Pancreas (tissue), 10 donors: Measurements from ENCODE around the gene EMC10. TPM values are rescaled to one million over a fixed set of nuclear protein-coding genes. Genes with fewer than 3 reads are reported as not detected.

Experiments
- ATAC-seq, 4 donors: fragments of 200-7000 bp; cut with Tn5 transposase; one replicate each; pipeline versions ENCODE4 v1.8.0 to v1.9.1; 2020; ENCODE audit warnings: mild to moderate bottlenecking in 4 of 4, moderate library complexity in 4 of 4
- DNase-seq, 6 donors: peaks; one replicate each; pipeline ENCODE4 v3.0.0-alpha.2; 2020
- FAIRE-seq: peaks from 2 replicates; lab custom pipeline; 2012; peaks lifted over from hg19 to GRCh38; lab: Jason Lieb, UNC
- H3K27ac ChIP-seq, 4 donors: fragments of 200-600 bp; sonication (generic); 1 replicate in 3 of 4; 2 replicates in 1 of 4; pipeline versions ENCODE4 v1.5.0 to v1.8.0; 2020
- H3K27me3 ChIP-seq, 4 donors: fragments of 200-600 bp; one replicate each; pipeline ENCODE4 v1.8.0; 2021
- H3K36me3 ChIP-seq, 3 donors: fragments of 200-600 bp; sonication (generic) in 1 of 3; one replicate each; pipeline versions ENCODE4 v1.5.0 to v1.8.0; 2020 to 2021
- H3K4me1 ChIP-seq, 3 donors: fragments of 200-600 bp; one replicate each; pipeline ENCODE4 v1.8.0; 2021
- H3K4me3 ChIP-seq, 4 donors: fragments of 200-600 bp; sonication (generic) in 2 of 4; one replicate each; pipeline versions ENCODE4 v1.5.0 to v1.8.0; 2020 to 2021
- H3K9me3 ChIP-seq, 4 donors: fragments of 200-600 bp; one replicate each; pipeline ENCODE4 v1.8.0; 2021
- WGBS, 2 donors: extraction: QIAGEN DNeasy Blood & Tissue Kit; methylation state at CpG; one replicate each; pipeline ENCODE4 v1.1.7; 2013; 5-methylcytosine and 5-hydroxymethylcytosine counted together
- intact Hi-C, 3 donors: fragments of 100-400 bp; cut with DNase I; formaldehyde crosslinking; loops; one replicate each; pipeline versions ENCODE4 v1.11.1 to v1.14.2; 2022
- polyA plus RNA-seq, 2 donors: library from polyadenylated mRNA; stranded (reverse); fragments of 200-250 nt; gene quantifications; one replicate each; pipeline ENCODE4 v1.2.3, GENCODE V29; 2013
- total RNA-seq, 6 donors: library from RNA; stranded (reverse); fragmentation: NEBNext Ultra II Directional in 4 of 6; extraction: Animal tissue kit (Norgen Biotek cat#: 25700) in 4 of 6; gene quantifications; one replicate each; pipeline versions ENCODE4 v1.2.1 to v1.2.4, GENCODE V29; 2021 to 2023
- TF ChIP-seq, protein P1 (sequence below), 4 donors: fragments of 200-600 bp; sonication (generic) in 3 of 4; IDR thresholded peaks; one replicate each; pipeline versions ENCODE4 v1.5.0 to v1.8.0; 2021; ENCODE audit warnings: antibody characterized with exemption in 4 of 4
- donor health status: healthy with polysubstance abuse.
- donor health status: DM: no; HTN: no; CAD: no; lungs with moderate emphysema.
- donor health status: DM: no; HTN: no; CAD: no.
- donor health status: control.
- donor health status: control.
- donor health status: Bipolar disorder and iron deficiency.
- donor health status: DM: yes; HTN: yes; CAD: no.
- donor health status: DM: no; HTN: no; CAD: no.
- donor health status: DM: no; HTN: no; CAD: no.
- donor health status: DM: yes; HTN: yes; CAD: no.

EMC10 gene
- total and polyA plus RNA-seq, 8 donors = 34.7 to 160 (median 69.9) TPM

DNA sequence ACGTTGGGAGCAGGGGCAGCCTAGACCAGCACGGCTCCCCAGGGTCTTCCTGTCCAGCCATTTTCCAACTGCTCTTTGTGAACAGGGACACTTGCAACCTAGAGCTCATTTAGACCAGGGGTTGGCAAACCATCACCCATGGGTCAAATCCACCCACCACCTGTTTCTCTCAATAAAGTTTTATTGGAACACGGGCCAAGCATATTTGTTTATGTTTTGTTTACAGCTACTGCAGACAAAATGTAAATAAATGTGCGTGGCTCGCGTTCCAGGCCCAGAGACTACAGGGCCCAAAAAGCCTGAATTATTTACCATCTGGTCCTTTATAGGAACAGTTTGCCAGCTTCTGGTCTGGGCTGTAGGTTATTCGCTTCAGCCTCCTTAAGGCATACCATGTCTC lies 13.3 kb upstream of the EMC10 start:
- no peak for FAIRE-seq
- Histone ChIP-seq H3K27ac (no peak overlapping the region), H3K27me3 (peaks cover 0 to 7% (median 0%) of the 10 kb centered on the region in 4 donors), H3K36me3 (no peaks in the 10 kb centered on the region), H3K4me1 (no peaks in the 10 kb centered on the region), H3K4me3 (no peak overlapping the region), H3K9me3 (no peaks in the 10 kb centered on the region)
- WGBS, 2 donors = 67 to 68% methylated on average over 7 of the region's 7 CpGs
- ATAC-seq = no peak
- intact Hi-C loops = loop anchor here in 2 of 3 donors (5.0 to 10.0 kb wide), 2 partner anchors 101 to 108 kb away; no protein-coding TSS in a partner anchor
- TF ChIP-seq, protein P1, sequence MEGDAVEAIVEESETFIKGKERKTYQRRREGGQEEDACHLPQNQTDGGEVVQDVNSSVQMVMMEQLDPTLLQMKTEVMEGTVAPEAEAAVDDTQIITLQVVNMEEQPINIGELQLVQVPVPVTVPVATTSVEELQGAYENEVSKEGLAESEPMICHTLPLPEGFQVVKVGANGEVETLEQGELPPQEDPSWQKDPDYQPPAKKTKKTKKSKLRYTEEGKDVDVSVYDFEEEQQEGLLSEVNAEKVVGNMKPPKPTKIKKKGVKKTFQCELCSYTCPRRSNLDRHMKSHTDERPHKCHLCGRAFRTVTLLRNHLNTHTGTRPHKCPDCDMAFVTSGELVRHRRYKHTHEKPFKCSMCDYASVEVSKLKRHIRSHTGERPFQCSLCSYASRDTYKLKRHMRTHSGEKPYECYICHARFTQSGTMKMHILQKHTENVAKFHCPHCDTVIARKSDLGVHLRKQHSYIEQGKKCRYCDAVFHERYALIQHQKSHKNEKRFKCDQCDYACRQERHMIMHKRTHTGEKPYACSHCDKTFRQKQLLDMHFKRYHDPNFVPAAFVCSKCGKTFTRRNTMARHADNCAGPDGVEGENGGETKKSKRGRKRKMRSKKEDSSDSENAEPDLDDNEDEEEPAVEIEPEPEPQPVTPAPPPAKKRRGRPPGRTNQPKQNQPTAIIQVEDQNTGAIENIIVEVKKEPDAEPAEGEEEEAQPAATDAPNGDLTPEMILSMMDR (IDR thresholded peaks at IDR 0.05) = no peak
- no peak for DNase-seq

DNA sequence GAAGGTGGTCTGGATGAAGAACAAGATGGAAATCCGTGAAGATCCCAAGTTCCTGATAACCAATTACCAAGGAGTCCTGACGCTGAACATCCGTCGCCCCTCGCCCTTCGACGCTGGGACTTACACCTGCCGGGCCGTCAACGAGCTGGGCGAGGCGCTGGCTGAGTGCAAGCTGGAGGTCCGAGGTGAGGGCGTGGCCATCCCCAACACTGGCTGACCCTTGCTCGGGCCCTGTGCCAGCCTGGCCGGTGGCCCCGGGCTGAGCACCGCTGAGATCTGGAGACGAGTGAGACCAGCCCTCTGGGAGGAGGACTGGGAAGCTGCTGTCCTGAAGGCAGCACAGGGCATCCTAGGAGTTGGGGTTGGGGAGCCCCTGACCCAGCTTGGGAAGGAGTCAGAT lies 12.0 kb upstream of the EMC10 start:
- TF ChIP-seq, protein P1 (IDR thresholded peaks at IDR 0.05) = no peak
- Histone ChIP-seq H3K4me1 (no peaks in the 10 kb centered on the region), H3K36me3 (no peaks in the 10 kb centered on the region), H3K4me3 (no peak overlapping the region), H3K9me3 (no peaks in the 10 kb centered on the region), H3K27ac (no peak overlapping the region), H3K27me3 (no peaks in the 10 kb centered on the region)
- intact Hi-C loops = loop anchor here in 2 of 3 donors (5.0 to 10.0 kb wide), 2 partner anchors 102 to 110 kb away; no protein-coding TSS in a partner anchor
- FAIRE-seq (no peak), DNase-seq (no peak), ATAC-seq (no peak)
- 56 to 70% methylated on average over 19 of the region's 19 CpGs for WGBS, 2 donors

DNA sequence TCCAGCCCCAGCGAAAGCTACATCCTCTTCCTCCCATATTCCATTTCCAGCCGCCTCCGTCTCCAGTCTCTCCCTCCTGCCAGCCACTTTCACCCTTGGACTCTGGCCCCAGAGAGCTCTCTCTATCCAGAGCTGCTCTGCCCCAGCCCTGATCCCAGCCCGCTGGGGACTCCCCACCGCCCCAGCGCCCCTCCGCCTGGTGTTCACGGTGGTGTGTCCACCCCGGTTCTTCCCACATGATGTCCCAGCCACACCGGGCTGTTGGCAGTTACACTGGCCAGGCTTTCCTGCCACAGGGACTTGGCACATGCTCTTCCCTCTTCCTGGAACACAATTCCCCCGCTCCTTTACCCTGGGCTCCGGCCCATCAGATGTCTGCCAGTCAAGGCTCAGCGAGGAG lies 11.3 kb upstream of the EMC10 start:
- H3K36me3 ChIP-seq = no peaks in the 10 kb centered on the region
- no peak for FAIRE-seq
- no peak overlapping the region for H3K4me3 ChIP-seq
- no peaks in the 10 kb centered on the region for H3K27me3 ChIP-seq
- H3K9me3 ChIP-seq = no peaks in the 10 kb centered on the region
- no peaks in the 10 kb centered on the region for H3K4me1 ChIP-seq
- TF ChIP-seq, protein P1 (IDR thresholded peaks at IDR 0.05) = no peak
- no peak overlapping the region for H3K27ac ChIP-seq
- ATAC-seq = no peak
- intact Hi-C loops = loop anchor here in 2 of 3 donors (5.0 to 10.0 kb wide), 2 partner anchors 103 to 110 kb away; no protein-coding TSS in a partner anchor
- WGBS, 2 donors = 67 to 78% methylated on average over 13 of the region's 13 CpGs
- DNase-seq = no peak

DNA sequence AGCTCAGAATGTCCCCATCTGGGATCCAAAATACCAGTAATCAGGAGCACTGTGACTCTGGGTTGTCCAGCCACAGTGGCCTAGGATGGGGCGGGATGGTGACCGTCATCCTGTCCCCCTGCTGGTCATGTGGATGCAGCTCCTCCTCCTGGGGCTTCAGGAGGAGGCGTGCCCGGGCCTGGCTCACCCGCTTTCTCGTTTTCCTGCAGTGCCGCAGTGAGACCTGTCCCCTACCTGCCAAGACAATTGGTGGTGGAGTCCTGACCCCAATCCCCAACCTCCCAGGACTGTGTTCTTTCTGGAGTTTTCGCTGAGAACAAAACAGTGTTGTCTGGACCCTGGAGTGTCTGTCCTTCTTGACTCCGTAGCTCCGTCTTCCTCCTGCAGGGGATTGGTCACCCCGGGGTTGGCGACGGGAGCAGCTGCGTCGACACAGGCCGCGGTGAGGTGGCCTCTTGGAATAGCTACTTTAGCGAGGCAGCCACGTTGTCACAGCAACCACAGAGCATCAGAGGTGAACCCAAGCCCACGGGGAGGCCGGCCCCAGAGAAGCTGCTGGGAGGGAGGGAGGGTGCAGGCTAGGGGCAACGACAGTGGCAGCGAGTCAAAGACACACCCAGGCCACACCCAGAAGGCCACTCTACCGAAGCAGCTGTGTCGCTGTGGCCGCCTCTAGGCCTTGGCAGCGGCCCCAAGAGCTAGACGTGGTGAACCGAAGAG lies 10.2 kb upstream of the EMC10 start:
- no peaks in the 10 kb centered on the region for H3K9me3 ChIP-seq
- WGBS, 2 donors = 51 to 61% methylated on average over 29 of the region's 29 CpGs
- H3K36me3 ChIP-seq = no peaks in the 10 kb centered on the region
- intact Hi-C loops = loop anchor here in 1 of 3 donors (10.0 kb wide), 1 partner anchor 111 kb away; no protein-coding TSS in a partner anchor
- no peak overlapping the region for H3K27ac ChIP-seq
- no peaks in the 10 kb centered on the region for H3K27me3 ChIP-seq
- DNase-seq = no peak
- ATAC-seq = peak in 3 of 4 donors; percentile 26 to 73 (median 67)
- TF ChIP-seq, protein P1 (IDR thresholded peaks at IDR 0.05) = no peak
- FAIRE-seq = no peak
- H3K4me1 ChIP-seq = no peaks in the 10 kb centered on the region
- no peak overlapping the region for H3K4me3 ChIP-seq

DNA sequence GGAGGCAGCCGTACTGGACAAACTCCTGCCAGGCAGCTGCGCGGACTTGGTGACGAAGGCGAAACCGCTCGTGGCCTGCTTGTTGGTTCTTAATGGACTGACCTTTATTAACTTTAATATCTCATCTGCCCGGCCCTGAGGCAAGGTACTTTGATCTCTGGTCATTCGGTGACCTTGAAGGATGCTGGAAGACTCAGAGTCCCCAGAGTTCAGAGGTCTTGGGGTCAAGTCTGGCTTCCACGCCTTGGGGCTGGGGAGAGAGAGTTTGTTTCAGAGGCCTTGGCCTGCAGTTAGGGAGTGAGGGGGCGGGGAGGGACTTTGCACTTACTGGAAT lies 9.6 kb upstream of the EMC10 start:
- no peaks in the 10 kb centered on the region for H3K4me1 ChIP-seq
- H3K27ac ChIP-seq = no peak overlapping the region
- H3K27me3 ChIP-seq = no peaks in the 10 kb centered on the region
- no peak for ATAC-seq
- DNase-seq = no peak
- 77 to 83% methylated on average over 11 of the region's 11 CpGs for WGBS, 2 donors
- no peak for FAIRE-seq
- H3K9me3 ChIP-seq = no peaks in the 10 kb centered on the region
- intact Hi-C loops = loop anchor here in 1 of 3 donors (10.0 kb wide), 1 partner anchor 112 kb away; no protein-coding TSS in a partner anchor
- no peak overlapping the region for H3K4me3 ChIP-seq
- no peaks in the 10 kb centered on the region for H3K36me3 ChIP-seq
- TF ChIP-seq, protein P1 (IDR thresholded peaks at IDR 0.05) = no peak
